ENCODE measurements around the gene GRID1. TPM values are rescaled to one million over a fixed set of nuclear protein-coding genes. Genes with fewer than 3 reads are reported as not detected.
A peak's percentile ranks its signal among the peaks of the same experiment; 100 is the strongest.

GRID1 gene
- total and polyA plus RNA-seq, 10 of the 15 experiments (the other 5 are each of a cell fraction or from before 2014, with no cell fraction given) = 0.04 to 0.62 (median 0.08) TPM; not detected in 5

DNA sequence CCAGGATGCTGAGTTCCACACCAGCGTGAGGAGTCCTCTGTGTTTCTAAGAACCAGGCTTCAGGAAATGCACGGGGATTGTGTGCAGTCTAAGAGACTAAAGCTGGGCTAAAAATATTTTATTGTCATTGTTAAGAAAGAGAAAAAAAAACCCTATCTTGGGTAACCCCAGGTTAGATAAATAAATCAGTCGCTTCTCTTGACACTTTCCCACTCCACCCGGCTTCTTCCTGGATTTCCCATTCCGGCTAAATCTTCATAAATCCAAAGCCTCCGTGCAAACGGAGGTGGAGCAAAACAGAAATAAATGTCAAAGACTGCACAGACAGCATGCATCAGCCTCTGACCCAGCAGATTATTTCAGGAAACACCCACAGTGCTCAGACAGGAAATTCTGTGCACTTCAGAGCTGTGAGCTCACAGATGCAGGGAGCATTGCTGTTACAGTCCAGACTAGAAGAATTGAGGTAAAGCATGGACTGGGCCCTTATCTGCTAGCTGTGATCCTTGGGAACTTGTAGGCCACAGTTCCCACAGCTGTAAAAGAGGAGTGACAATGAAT lies 44.8 kb upstream of the GRID1 start:
- Histone ChIP-seq H3K36me3 (ENCODE audit: control insufficient read depth in 2 of 2, insufficient read depth in 2 of 2, low read length in 1 of 2) (no peaks in the 10 kb centered on the region), H2AFZ (ENCODE audit: control insufficient read depth, low read depth, low read length) (peak overlapping the region; percentile 79), H3K4me1 (ENCODE audit: control insufficient read depth, insufficient read depth, low read length) (peaks cover 38% of the 10 kb centered on the region), H3K4me3 (peak overlapping the region; percentile 38; the same call in 1 of the 2 replicates), H3K4me2 (ENCODE audit: control insufficient read depth, insufficient read depth) (peak overlapping the region; percentile 93), H3K79me2 (ENCODE audit: control insufficient read depth, insufficient read depth, low read length) (no peaks in the 10 kb centered on the region), H3K9ac (ENCODE audit: control insufficient read depth, insufficient read depth, low read length) (peak overlapping the region; percentile 62), H3K9me3 (replicated peaks; ENCODE audit: control insufficient read depth, insufficient read depth, low read length) (peaks cover 6% of the 10 kb centered on the region; the same call in 2 of the 3 replicates), H3K27ac (ENCODE audit: control insufficient read depth, insufficient read depth) (peak overlapping the region; percentile 82), H3K27me3 (replicated peaks in 1 of 2; ENCODE audit: control insufficient read depth in 2 of 2, insufficient read depth in 2 of 2, low read length in 1 of 2) (no peaks in the 10 kb centered on the region), H4K20me1 (ENCODE audit: control insufficient read depth, insufficient read depth) (no peaks in the 10 kb centered on the region)
- peak; percentile 74 for DNase-seq (ENCODE audit: low read depth, low spot score)
- intact Hi-C loops (cut with micrococcal nuclease; ENCODE audit: unreplicated experiment) = loop anchor here (5.0 kb wide), 1 partner anchor 111 kb away; the partner anchor contains the start of gene WAPL
- BruUV-seq (replicated peaks) = TSS peak; percentile 67
- ChIA-PET CTCF (interaction anchor here (0.6 to 6.7 kb wide), 9 partner anchors 10 to 921 kb away, joined by 3 to 77 read pairs (median 3); no protein-coding TSS in a partner anchor), RAD21 (ENCODE audit: unreplicated experiment) (interaction anchor here (0.6 to 5.8 kb wide), 8 partner anchors 9 to 174 kb away, joined by 3 to 155 read pairs (median 6); no protein-coding TSS in a partner anchor), SMC1A (ENCODE audit: uncharacterized antibody, unreplicated experiment) (interaction anchor here (0.8 to 7.0 kb wide), 9 partner anchors 9 to 113 kb away, joined by 3 to 129 read pairs (median 7); no protein-coding TSS in a partner anchor), POLR2A (interaction anchor here (0.7 to 5.4 kb wide), 8 partner anchors 9 to 111 kb away, joined by 3 to 110 read pairs (median 4); partner anchors contain the start of gene WAPL)
- ATAC-seq = peak; percentile 74
- WGBS (ENCODE audit: insufficient coverage, insufficient replicate concordance, low lambda C conversion rate, missing lambda C conversion rate) = 2% methylated on average over 7 of the region's 7 CpGs
- in situ Hi-C loops (cut with MboI) = no loop called here
- FAIRE-seq = no peak
- no peak for TF ChIP-seq FOXK2 (IDR thresholded peaks at IDR 0.05)
- no peak for TF ChIP-seq ZNF384 (IDR thresholded peaks at IDR 0.05; ENCODE audit: borderline replicate concordance, low read depth, low read length)
- TF ChIP-seq SUPT20H (IDR thresholded peaks at IDR 0.05; ENCODE audit: borderline replicate concordance, control insufficient read depth, low read depth, low read length) = no peak
- peak; percentile 54; the same call in 1 of the 2 replicates for TF ChIP-seq FOXM1 (IDR thresholded peaks at IDR 0.05; ENCODE audit: low read depth, low read length)
- TF ChIP-seq CHD2 (IDR thresholded peaks at IDR 0.05; ENCODE audit: borderline replicate concordance, low read depth, low read length) = peak; percentile 61; the same call in 1 of the 2 replicates
- no peak for TF ChIP-seq SMC3 (IDR thresholded peaks at IDR 0.05; ENCODE audit: borderline replicate concordance, low read length)
- 0 out of 2 replicates have a peak, but pooled peaks have one; percentile 20 for TF ChIP-seq DPF2 (IDR thresholded peaks at IDR 0.05)
- TF ChIP-seq SREBF1 (IDR thresholded peaks at IDR 0.05; ENCODE audit: low read length) = no peak
- TF ChIP-seq, protein P1, sequence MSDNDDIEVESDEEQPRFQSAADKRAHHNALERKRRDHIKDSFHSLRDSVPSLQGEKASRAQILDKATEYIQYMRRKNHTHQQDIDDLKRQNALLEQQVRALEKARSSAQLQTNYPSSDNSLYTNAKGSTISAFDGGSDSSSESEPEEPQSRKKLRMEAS (IDR thresholded peaks at IDR 0.05; ENCODE audit: low read depth, low read length) = peak; percentile 17; the same call in 1 of the 2 replicates
- TF ChIP-seq EED (IDR thresholded peaks at IDR 0.05; ENCODE audit: low read depth) = peak; percentile 60; the same call in 1 of the 2 replicates
- peak; percentile 47 for TF ChIP-seq MEF2B (IDR thresholded peaks at IDR 0.05; ENCODE audit: partially characterized antibody, poor library complexity, severe bottlenecking)
- TF ChIP-seq, protein P2, sequence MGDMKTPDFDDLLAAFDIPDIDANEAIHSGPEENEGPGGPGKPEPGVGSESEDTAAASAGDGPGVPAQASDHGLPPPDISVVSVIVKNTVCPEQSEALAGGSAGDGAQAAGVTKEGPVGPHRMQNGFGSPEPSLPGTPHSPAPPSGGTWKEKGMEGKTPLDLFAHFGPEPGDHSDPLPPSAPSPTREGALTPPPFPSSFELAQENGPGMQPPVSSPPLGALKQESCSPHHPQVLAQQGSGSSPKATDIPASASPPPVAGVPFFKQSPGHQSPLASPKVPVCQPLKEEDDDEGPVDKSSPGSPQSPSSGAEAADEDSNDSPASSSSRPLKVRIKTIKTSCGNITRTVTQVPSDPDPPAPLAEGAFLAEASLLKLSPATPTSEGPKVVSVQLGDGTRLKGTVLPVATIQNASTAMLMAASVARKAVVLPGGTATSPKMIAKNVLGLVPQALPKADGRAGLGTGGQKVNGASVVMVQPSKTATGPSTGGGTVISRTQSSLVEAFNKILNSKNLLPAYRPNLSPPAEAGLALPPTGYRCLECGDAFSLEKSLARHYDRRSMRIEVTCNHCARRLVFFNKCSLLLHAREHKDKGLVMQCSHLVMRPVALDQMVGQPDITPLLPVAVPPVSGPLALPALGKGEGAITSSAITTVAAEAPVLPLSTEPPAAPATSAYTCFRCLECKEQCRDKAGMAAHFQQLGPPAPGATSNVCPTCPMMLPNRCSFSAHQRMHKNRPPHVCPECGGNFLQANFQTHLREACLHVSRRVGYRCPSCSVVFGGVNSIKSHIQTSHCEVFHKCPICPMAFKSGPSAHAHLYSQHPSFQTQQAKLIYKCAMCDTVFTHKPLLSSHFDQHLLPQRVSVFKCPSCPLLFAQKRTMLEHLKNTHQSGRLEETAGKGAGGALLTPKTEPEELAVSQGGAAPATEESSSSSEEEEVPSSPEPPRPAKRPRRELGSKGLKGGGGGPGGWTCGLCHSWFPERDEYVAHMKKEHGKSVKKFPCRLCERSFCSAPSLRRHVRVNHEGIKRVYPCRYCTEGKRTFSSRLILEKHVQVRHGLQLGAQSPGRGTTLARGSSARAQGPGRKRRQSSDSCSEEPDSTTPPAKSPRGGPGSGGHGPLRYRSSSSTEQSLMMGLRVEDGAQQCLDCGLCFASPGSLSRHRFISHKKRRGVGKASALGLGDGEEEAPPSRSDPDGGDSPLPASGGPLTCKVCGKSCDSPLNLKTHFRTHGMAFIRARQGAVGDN (IDR thresholded peaks at IDR 0.05) = peak; percentile 94
- no peak for TF ChIP-seq BCL11A (IDR thresholded peaks at IDR 0.05; ENCODE audit: low read depth, low read length)
- no peak for TF ChIP-seq CEBPB (IDR thresholded peaks at IDR 0.05; ENCODE audit: borderline replicate concordance in 1 of 2, low read depth in 2 of 2, low read length in 2 of 2)
- TF ChIP-seq MYB (IDR thresholded peaks at IDR 0.05; ENCODE audit: borderline replicate concordance, low read depth, low read length) = no peak
- TF ChIP-seq HDAC6 (IDR thresholded peaks at IDR 0.05; ENCODE audit: unreplicated experiment) = no peak
- TF ChIP-seq CBFB (IDR thresholded peaks at IDR 0.05; ENCODE audit: low read depth) = no peak
- peak; percentile 77 for TF ChIP-seq TBL1XR1 (IDR thresholded peaks at IDR 0.05; ENCODE audit: low read depth, low read length)
- peak; percentile 70; the same call in 1 of the 2 replicates for TF ChIP-seq POLR2AphosphoS5 (IDR thresholded peaks at IDR 0.05; ENCODE audit: low read length)
- TF ChIP-seq CBX3 (IDR thresholded peaks at IDR 0.05; ENCODE audit: borderline replicate concordance, low read depth) = no peak
- no peak for TF ChIP-seq KDM1A (IDR thresholded peaks at IDR 0.05; ENCODE audit: borderline replicate concordance)
- TF ChIP-seq RUNX3 (IDR thresholded peaks at IDR 0.05; ENCODE audit: low read length) = peak; percentile 58
